ENCODE data around the gene OR5A1.

GRCh38 chr11:59418156-59418555 lies 18.1 kb upstream of the OR5A1 start:
- TF ChIP-seq, protein P1, sequence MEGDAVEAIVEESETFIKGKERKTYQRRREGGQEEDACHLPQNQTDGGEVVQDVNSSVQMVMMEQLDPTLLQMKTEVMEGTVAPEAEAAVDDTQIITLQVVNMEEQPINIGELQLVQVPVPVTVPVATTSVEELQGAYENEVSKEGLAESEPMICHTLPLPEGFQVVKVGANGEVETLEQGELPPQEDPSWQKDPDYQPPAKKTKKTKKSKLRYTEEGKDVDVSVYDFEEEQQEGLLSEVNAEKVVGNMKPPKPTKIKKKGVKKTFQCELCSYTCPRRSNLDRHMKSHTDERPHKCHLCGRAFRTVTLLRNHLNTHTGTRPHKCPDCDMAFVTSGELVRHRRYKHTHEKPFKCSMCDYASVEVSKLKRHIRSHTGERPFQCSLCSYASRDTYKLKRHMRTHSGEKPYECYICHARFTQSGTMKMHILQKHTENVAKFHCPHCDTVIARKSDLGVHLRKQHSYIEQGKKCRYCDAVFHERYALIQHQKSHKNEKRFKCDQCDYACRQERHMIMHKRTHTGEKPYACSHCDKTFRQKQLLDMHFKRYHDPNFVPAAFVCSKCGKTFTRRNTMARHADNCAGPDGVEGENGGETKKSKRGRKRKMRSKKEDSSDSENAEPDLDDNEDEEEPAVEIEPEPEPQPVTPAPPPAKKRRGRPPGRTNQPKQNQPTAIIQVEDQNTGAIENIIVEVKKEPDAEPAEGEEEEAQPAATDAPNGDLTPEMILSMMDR (IDR thresholded peaks at IDR 0.05), result no peak
- no peak for TF ChIP-seq EZH2 (IDR thresholded peaks at IDR 0.05; ENCODE audit: borderline replicate concordance, insufficient read depth, low read depth, low read length, poor library complexity, severe bottlenecking)

Data from B cell (primary cell).